Hepatocyte (in vitro differentiated cells): ENCODE results near the gene SURF1. TPM values are rescaled to one million over a fixed set of nuclear protein-coding genes. Genes with fewer than 3 reads are reported as not detected.

ENCODE experiments used
- DNase-seq: peaks from one replicate; pipeline ENCODE4 v3.0.0-alpha.2; 2016; ENCODE audit warnings: low spot score
- H2AFZ ChIP-seq: fragments of 200-600 bp; sonication (generic); 2 replicates; pipeline ENCODE4 v1.6.0; 2016; ENCODE audit warnings: antibody characterized with exemption, mild to moderate bottlenecking
- H3K27ac ChIP-seq: fragments of 200-600 bp; sonication (generic); 2 replicates; pipeline ENCODE4 v1.5.1; 2016; ENCODE audit warnings: mild to moderate bottlenecking
- H3K27me3 ChIP-seq: fragments of 200-600 bp; sonication (generic); 2 replicates; pipeline ENCODE4 v1.6.1; 2016
- H3K36me3 ChIP-seq: fragments of 200-600 bp; sonication (generic); replicated peaks from 2 replicates; pipeline ENCODE4 v1.5.1; 2016; ENCODE audit warnings: low read depth; ENCODE audit not compliant: insufficient read depth
- H3K4me1 ChIP-seq: fragments of 200-600 bp; sonication (generic); 2 replicates; pipeline ENCODE4 v1.5.1; 2016; ENCODE audit warnings: mild to moderate bottlenecking, moderate library complexity; ENCODE audit not compliant: insufficient read depth
- H3K4me2 ChIP-seq: fragments of 200-600 bp; sonication (generic); 2 replicates; pipeline ENCODE4 v1.6.0; 2016
- H3K4me3 ChIP-seq: fragments of 200-600 bp; sonication (generic); 2 replicates; pipeline ENCODE4 v1.5.1; 2016; ENCODE audit warnings: mild to moderate bottlenecking
- H3K79me2 ChIP-seq: fragments of 200-600 bp; sonication (generic); 2 replicates; pipeline ENCODE4 v1.6.0; 2017; ENCODE audit warnings: mild to moderate bottlenecking
- H3K9me2 ChIP-seq: fragments of 200-600 bp; sonication (generic); replicated peaks from 2 replicates; pipeline ENCODE4 v1.6.0; 2017; ENCODE audit warnings: mild to moderate bottlenecking; ENCODE audit not compliant: insufficient read depth
- H3K9me3 ChIP-seq: fragments of 200-600 bp; sonication (generic); 2 replicates; pipeline ENCODE4 v1.5.1; 2016; ENCODE audit warnings: low read depth, mild to moderate bottlenecking
- H4K20me1 ChIP-seq: fragments of 200-600 bp; sonication (generic); 2 replicates; pipeline ENCODE4 v1.6.0; 2016; ENCODE audit warnings: mild to moderate bottlenecking; ENCODE audit not compliant: insufficient read depth, poor library complexity, severe bottlenecking
- EZH2 ChIP-seq: fragments of 200-600 bp; sonication (generic); IDR thresholded peaks from 2 replicates; pipeline ENCODE4 v1.6.1; 2016; ENCODE audit warnings: antibody characterized with exemption, mild to moderate bottlenecking, borderline replicate concordance
- EZH2phosphoT487 ChIP-seq: fragments of 200-600 bp; sonication (generic); IDR thresholded peaks from one replicate; pipeline ENCODE4 v1.6.1; 2018; ENCODE audit warnings: antibody characterized with exemption, mild to moderate bottlenecking, low read depth, moderate library complexity; ENCODE audit not compliant: unreplicated experiment, severe bottlenecking
- WGBS: methylation state at CpG from one replicate; pipeline ENCODE4 v1.1.6; 2016; ENCODE audit warnings: low lambda C conversion rate; ENCODE audit errors: missing lambda C conversion rate; 5-methylcytosine and 5-hydroxymethylcytosine counted together
- polyA plus RNA-seq: library from polyadenylated mRNA; unstranded; fragments of >200 nt; fragmentation: Nextera tagmentation; extraction: Ambion mirVana; gene quantifications from 2 replicates; pipeline ENCODE4 v1.2.1, GENCODE V29; 2016
- total RNA-seq: library from RNA; depleted of rRNA; stranded (reverse); fragments of >200 nt; gene quantifications from 2 replicates; pipeline ENCODE4 v1.2.3, GENCODE V29; 2014
- TF ChIP-seq, protein P1 (sequence below): fragments of 200-600 bp; sonication (generic); IDR thresholded peaks from 2 replicates; pipeline ENCODE4 v1.5.1; 2016; ENCODE audit warnings: antibody characterized with exemption, mild to moderate bottlenecking; ENCODE audit not compliant: poor library complexity

SURF1 gene
- total and polyA plus RNA-seq, 2 experiments from 2014 or later: 37.4 to 76.5 TPM

DNA sequence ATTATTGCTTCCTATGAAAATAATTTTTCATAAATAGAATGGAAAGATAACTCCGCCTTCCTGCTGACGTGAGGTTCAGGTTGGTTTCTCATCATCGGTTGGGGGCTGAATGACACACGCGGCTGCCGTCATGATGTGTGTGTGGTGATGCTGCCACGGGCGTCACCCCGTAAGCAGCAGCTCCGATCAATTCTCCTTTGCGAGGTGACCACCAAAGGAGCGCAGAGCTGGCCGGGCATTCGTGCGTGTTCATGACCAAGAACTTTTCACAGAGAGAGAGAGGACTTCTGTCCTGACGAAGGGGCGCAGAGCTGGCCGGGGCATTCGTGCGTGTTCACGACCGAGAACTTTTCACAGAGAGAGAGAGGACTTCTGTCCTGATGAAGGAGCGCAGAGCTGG is 50.6 kb downstream of the SURF1 start:
- no peaks in the 10 kb centered on the region for H3K36me3 ChIP-seq
- WGBS: 95% methylated on average over 16 of the region's 23 CpGs
- TF ChIP-seq, protein P1, sequence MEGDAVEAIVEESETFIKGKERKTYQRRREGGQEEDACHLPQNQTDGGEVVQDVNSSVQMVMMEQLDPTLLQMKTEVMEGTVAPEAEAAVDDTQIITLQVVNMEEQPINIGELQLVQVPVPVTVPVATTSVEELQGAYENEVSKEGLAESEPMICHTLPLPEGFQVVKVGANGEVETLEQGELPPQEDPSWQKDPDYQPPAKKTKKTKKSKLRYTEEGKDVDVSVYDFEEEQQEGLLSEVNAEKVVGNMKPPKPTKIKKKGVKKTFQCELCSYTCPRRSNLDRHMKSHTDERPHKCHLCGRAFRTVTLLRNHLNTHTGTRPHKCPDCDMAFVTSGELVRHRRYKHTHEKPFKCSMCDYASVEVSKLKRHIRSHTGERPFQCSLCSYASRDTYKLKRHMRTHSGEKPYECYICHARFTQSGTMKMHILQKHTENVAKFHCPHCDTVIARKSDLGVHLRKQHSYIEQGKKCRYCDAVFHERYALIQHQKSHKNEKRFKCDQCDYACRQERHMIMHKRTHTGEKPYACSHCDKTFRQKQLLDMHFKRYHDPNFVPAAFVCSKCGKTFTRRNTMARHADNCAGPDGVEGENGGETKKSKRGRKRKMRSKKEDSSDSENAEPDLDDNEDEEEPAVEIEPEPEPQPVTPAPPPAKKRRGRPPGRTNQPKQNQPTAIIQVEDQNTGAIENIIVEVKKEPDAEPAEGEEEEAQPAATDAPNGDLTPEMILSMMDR: no peak
- no peak for TF ChIP-seq EZH2
- no peak for TF ChIP-seq EZH2phosphoT487
- no peak overlapping the region for H3K4me2 ChIP-seq
- no peaks in the 10 kb centered on the region for H3K79me2 ChIP-seq
- no peaks in the 10 kb centered on the region for H3K27me3 ChIP-seq
- H2AFZ ChIP-seq: no peak overlapping the region
- no peaks in the 10 kb centered on the region for H3K9me2 ChIP-seq
- no peaks in the 10 kb centered on the region for H4K20me1 ChIP-seq
- no peaks in the 10 kb centered on the region for H3K4me1 ChIP-seq
- no peak overlapping the region for H3K27ac ChIP-seq
- no peak for DNase-seq
- H3K4me3 ChIP-seq: no peak overlapping the region
- H3K9me3 ChIP-seq: no peaks in the 10 kb centered on the region

DNA sequence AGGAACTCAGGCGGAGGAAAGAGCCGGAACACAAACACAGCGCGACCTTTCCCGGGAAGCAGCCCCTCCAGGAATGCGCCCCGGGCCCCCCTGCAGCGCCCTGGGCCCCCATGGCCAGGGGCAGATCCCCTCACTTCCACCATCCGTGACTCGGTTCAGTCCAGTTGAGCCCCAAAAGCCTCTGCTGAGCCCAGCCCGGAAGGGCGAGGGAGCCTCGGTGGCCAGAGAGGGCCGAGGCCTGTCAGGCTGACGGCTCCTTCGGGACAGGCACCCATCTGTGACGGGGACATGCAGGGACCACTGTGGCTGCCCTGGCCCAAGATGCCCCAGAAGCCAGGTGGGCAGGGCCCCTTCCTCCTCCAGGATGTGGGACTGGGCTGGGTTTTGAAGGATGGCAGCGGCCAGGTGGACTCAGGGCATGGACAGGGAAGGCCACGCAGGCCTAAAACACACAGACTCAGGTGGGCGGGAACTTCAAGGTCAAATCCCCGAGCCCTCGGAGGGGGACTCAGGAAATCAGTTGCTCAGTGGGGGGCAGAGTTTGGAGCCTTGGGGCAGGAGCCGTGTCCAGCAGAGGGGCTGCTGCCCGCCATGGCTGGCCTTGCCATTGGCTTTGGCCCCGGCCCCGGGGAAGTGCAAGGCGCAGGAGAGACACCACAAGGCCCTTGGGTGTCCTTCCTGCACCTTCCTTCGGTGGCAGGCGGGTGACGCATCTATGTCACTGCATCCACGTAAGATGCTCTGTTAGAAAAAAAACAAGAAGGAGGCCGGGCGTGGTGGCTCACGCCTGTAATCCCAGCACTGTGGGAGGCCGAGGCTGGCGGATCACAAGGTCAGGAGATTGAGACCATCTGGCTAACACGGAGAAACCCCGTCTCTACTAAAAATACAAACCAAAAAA is 51.6 kb downstream of the SURF1 start:
- H3K9me3 ChIP-seq: no peaks in the 10 kb centered on the region
- 94% methylated on average over 32 of the region's 38 CpGs for WGBS
- H3K27me3 ChIP-seq: no peaks in the 10 kb centered on the region
- H4K20me1 ChIP-seq: no peaks in the 10 kb centered on the region
- no peaks in the 10 kb centered on the region for H3K79me2 ChIP-seq
- no peak for DNase-seq
- no peaks in the 10 kb centered on the region for H3K36me3 ChIP-seq
- H3K4me2 ChIP-seq: no peak overlapping the region
- no peak overlapping the region for H3K4me3 ChIP-seq
- H3K27ac ChIP-seq: no peak overlapping the region
- no peak overlapping the region for H2AFZ ChIP-seq
- no peaks in the 10 kb centered on the region for H3K9me2 ChIP-seq
- no peaks in the 10 kb centered on the region for H3K4me1 ChIP-seq
- TF ChIP-seq, protein P1: no peak
- TF ChIP-seq EZH2: no peak
- no peak for TF ChIP-seq EZH2phosphoT487

DNA sequence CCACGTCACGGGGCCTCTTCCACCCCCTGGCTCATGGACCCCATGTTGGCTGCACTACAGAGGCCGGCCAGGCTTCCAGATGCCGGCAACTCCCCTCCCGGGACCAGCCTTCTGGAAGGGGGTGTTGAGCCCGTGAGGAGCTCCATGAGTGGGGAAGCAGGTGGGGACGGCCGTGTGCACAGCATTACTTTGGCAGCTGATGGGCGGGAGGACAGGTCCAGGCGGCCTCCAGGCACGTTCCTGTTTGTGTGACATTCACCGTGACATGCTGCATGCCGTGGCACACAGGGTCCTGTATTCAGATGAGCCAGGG is 52.2 kb downstream of the SURF1 start:
- Histone ChIP-seq H3K9me2 (no peaks in the 10 kb centered on the region), H3K4me3 (no peak overlapping the region), H3K36me3 (no peaks in the 10 kb centered on the region), H2AFZ (no peak overlapping the region), H3K4me2 (no peak overlapping the region), H4K20me1 (no peaks in the 10 kb centered on the region), H3K9me3 (no peaks in the 10 kb centered on the region), H3K27me3 (no peaks in the 10 kb centered on the region), H3K79me2 (no peaks in the 10 kb centered on the region), H3K27ac (no peak overlapping the region), H3K4me1 (no peaks in the 10 kb centered on the region)
- TF ChIP-seq EZH2: no peak
- TF ChIP-seq EZH2phosphoT487: no peak
- TF ChIP-seq, protein P1: no peak
- DNase-seq: no peak
- 88% methylated on average over 12 of the region's 13 CpGs for WGBS
